ENCODE measurements around the gene TGFBRAP1. TPM values are rescaled to one million over a fixed set of nuclear protein-coding genes. Genes with fewer than 3 reads are reported as not detected.

Gene TGFBRAP1
- total RNA-seq, 1 donor from 2014 or later: 20.0 TPM

GRCh38 chr2:105294046-105294445 is 35.5 kb downstream of the TGFBRAP1 start:
- Mint-ChIP-seq H3K36me3 (ENCODE audit: insufficient read depth) (peaks cover 17% of the 10 kb centered on the region), H3K9me3 (ENCODE audit: low read depth) (no peaks in the 10 kb centered on the region), H3K27ac (no peak overlapping the region), H3K27me3 (no peaks in the 10 kb centered on the region), H3K4me3 (ENCODE audit: low read depth) (no peak overlapping the region), H3K4me1 (ENCODE audit: low read depth) (peaks cover 13% of the 10 kb centered on the region)
- DNase-seq (ENCODE audit: low spot score, unreplicated experiment): no peak
- no peak for TF ChIP-seq CTCF (IDR thresholded peaks at IDR 0.05; ENCODE audit: unreplicated experiment)

- H3K4me1 Mint-ChIP-seq (ENCODE audit: low read depth): peaks cover 10% of the 10 kb centered on the region
- H3K27me3 Mint-ChIP-seq: no peaks in the 10 kb centered on the region
- no peaks in the 10 kb centered on the region for H3K9me3 Mint-ChIP-seq (ENCODE audit: low read depth)
- no peak for TF ChIP-seq CTCF (IDR thresholded peaks at IDR 0.05; ENCODE audit: unreplicated experiment)
- no peak overlapping the region for H3K27ac Mint-ChIP-seq
- no peak for DNase-seq (ENCODE audit: low spot score, unreplicated experiment)
- no peak overlapping the region for H3K4me3 Mint-ChIP-seq (ENCODE audit: low read depth)
- H3K36me3 Mint-ChIP-seq (ENCODE audit: insufficient read depth): peaks cover 13% of the 10 kb centered on the region
Observed at GRCh38 chr2:105291981-105292380, 37.6 kb downstream of the TGFBRAP1 start.

GRCh38 chr2:105290981-105291660 is 38.4 kb downstream of the TGFBRAP1 start:
- Mint-ChIP-seq H3K9me3 (ENCODE audit: low read depth) (no peaks in the 10 kb centered on the region), H3K27ac (peak overlapping the region; percentile 74), H3K36me3 (ENCODE audit: insufficient read depth) (peaks cover 11% of the 10 kb centered on the region), H3K4me3 (ENCODE audit: low read depth) (no peak overlapping the region), H3K4me1 (ENCODE audit: low read depth) (peaks cover 5% of the 10 kb centered on the region), H3K27me3 (no peaks in the 10 kb centered on the region)
- no peak for TF ChIP-seq CTCF (IDR thresholded peaks at IDR 0.05; ENCODE audit: unreplicated experiment)
- no peak for DNase-seq (ENCODE audit: low spot score, unreplicated experiment)

- DNase-seq (ENCODE audit: low spot score, unreplicated experiment): no peak
- no peak for TF ChIP-seq CTCF (IDR thresholded peaks at IDR 0.05; ENCODE audit: unreplicated experiment)
- Mint-ChIP-seq H3K4me3 (ENCODE audit: low read depth) (no peak overlapping the region), H3K27ac (no peak overlapping the region), H3K4me1 (ENCODE audit: low read depth) (no peaks in the 10 kb centered on the region), H3K9me3 (ENCODE audit: low read depth) (no peaks in the 10 kb centered on the region), H3K36me3 (ENCODE audit: insufficient read depth) (peaks cover 11% of the 10 kb centered on the region), H3K27me3 (no peaks in the 10 kb centered on the region)
Observed at GRCh38 chr2:105288133-105288532, 41.4 kb downstream of the TGFBRAP1 start.

GRCh38 chr2:105287692-105288091 is 41.8 kb downstream of the TGFBRAP1 start:
- TF ChIP-seq CTCF (IDR thresholded peaks at IDR 0.05; ENCODE audit: unreplicated experiment): peak; percentile 58
- DNase-seq (ENCODE audit: low spot score, unreplicated experiment): no peak
- H3K36me3 Mint-ChIP-seq (ENCODE audit: insufficient read depth): peaks cover 11% of the 10 kb centered on the region
- no peaks in the 10 kb centered on the region for H3K27me3 Mint-ChIP-seq
- H3K9me3 Mint-ChIP-seq (ENCODE audit: low read depth): no peaks in the 10 kb centered on the region
- H3K4me3 Mint-ChIP-seq (ENCODE audit: low read depth): no peak overlapping the region
- no peak overlapping the region for H3K27ac Mint-ChIP-seq
- H3K4me1 Mint-ChIP-seq (ENCODE audit: low read depth): no peaks in the 10 kb centered on the region
